ENCODE measurements around the gene NUP205.

DNA sequence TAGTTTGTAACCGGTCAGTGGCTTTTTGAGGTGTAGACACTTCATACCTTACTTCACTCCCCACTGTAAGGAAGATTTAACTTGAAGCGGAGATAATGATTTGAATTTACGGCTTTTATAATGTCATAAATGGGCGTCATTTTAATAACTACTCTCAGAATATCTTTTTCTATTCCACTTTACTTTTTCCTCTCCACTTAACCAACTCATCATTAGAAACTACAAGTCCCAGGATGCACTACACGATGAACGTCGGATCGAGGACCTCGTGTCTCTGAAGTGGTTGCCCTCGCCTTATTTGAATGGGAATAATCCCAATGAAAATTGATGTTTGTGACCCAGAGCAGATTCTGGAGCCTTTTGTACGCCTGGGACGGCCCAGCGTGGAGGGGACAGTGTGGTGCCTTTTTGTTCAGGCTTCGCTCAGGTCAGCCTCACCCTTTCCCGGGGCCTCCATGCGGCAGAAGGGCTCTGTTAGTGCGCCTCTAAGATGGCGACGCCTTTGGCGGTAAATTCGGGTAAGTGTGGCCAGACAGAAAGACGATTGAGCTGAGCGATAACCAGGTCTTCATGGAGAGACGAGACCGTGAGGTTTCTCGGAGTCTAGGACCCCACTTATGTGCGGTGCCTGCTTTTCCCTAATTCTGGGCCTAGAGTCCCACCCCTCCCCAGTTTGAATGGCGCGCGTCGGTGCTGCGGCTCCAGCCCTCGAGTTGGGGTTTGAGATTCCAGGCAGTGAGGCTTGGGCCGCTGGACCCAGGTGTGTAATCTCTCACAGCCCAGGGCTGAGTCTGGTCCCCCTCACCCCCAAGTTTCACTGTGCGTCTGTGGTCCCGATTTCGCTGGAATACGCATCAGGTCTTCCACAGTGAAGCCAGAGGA lies at the start of gene NUP205:
- TF ChIP-seq POLR2A (IDR thresholded peaks at IDR 0.05; ENCODE audit: low read depth, low read length) (peak; percentile 91), TAF1 (IDR thresholded peaks at IDR 0.05; ENCODE audit: borderline replicate concordance, low read depth, low read length) (peak; percentile 87)

All from GM12892 (cell line).